DOHH2 (cell line): ENCODE data around the gene KIF2A.

ENCODE experiments used
- EZH2phosphoT487 ChIP-seq: fragments of 200-600 bp; sonication (generic); IDR thresholded peaks from 2 replicates; pipeline ENCODE4 v1.6.1; 2017; ENCODE audit warnings: borderline replicate concordance, mild to moderate bottlenecking, antibody characterized with exemption, low read length, moderate library complexity, mixed read lengths
- TF ChIP-seq, protein P1 (sequence below): fragments of 200-600 bp; sonication (generic); IDR thresholded peaks from one replicate; pipeline ENCODE4 v1.5.1; 2014; ENCODE audit warnings: antibody characterized with exemption, mild to moderate bottlenecking, low read depth, low read length; ENCODE audit not compliant: poor library complexity, severe bottlenecking

GRCh38 chr5:62431735-62432620, 126.0 kb downstream of the KIF2A start:
- TF ChIP-seq, protein P1, sequence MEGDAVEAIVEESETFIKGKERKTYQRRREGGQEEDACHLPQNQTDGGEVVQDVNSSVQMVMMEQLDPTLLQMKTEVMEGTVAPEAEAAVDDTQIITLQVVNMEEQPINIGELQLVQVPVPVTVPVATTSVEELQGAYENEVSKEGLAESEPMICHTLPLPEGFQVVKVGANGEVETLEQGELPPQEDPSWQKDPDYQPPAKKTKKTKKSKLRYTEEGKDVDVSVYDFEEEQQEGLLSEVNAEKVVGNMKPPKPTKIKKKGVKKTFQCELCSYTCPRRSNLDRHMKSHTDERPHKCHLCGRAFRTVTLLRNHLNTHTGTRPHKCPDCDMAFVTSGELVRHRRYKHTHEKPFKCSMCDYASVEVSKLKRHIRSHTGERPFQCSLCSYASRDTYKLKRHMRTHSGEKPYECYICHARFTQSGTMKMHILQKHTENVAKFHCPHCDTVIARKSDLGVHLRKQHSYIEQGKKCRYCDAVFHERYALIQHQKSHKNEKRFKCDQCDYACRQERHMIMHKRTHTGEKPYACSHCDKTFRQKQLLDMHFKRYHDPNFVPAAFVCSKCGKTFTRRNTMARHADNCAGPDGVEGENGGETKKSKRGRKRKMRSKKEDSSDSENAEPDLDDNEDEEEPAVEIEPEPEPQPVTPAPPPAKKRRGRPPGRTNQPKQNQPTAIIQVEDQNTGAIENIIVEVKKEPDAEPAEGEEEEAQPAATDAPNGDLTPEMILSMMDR, result no peak
- no peak for TF ChIP-seq EZH2phosphoT487
